Epithelial cell of proximal tubule (primary cell): ENCODE results near the gene THEMIS2. TPM values are rescaled to one million over a fixed set of nuclear protein-coding genes. Genes with fewer than 3 reads are reported as not detected.

Experiments
- DNase-seq: peaks from one replicate; pipeline ENCODE4 v3.0.0-alpha.2; 2011; ENCODE audit warnings: low read depth
- H3K4me3 ChIP-seq: 2 replicates; pipeline ENCODE4 v1.5.1; 2011; ENCODE audit warnings: low read depth, mild to moderate bottlenecking, low read length
- CTCF ChIP-seq: conservative IDR thresholded peaks from 2 replicates; pipeline ENCODE4 v1.5.1; 2012; ENCODE audit warnings: low read depth, mild to moderate bottlenecking, low read length
- total RNA-seq: library from RNA; depleted of rRNA; stranded (reverse); fragments of >200 nt; gene quantifications from 2 replicates; pipeline ENCODE4 v1.2.3, GENCODE V29; 2015

The THEMIS2 gene
- total RNA-seq, 1 donor from 2014 or later, result 24.2 TPM

- peak overlapping the region; percentile 20 for H3K4me3 ChIP-seq
- DNase-seq, result peak; percentile 25
- peak; percentile 99 for TF ChIP-seq CTCF
These were observed 14.0 kb upstream of the THEMIS2 start for GRCh38 chr1:27858072-27858948.

GRCh38 chr1:27858949-27859576 lies 13.3 kb upstream of the THEMIS2 start:
- no peak for TF ChIP-seq CTCF
- H3K4me3 ChIP-seq, result no peak overlapping the region
- DNase-seq, result no peak

- H3K4me3 ChIP-seq, result no peak overlapping the region
- TF ChIP-seq CTCF, result no peak
- no peak for DNase-seq
These were observed 10.9 kb upstream of the THEMIS2 start for GRCh38 chr1:27861436-27861835.

GRCh38 chr1:27862004-27862403 lies 10.3 kb upstream of the THEMIS2 start:
- no peak for DNase-seq
- H3K4me3 ChIP-seq, result no peak overlapping the region
- TF ChIP-seq CTCF, result no peak

GRCh38 chr1:27862671-27863537 lies 9.4 kb upstream of the THEMIS2 start:
- DNase-seq, result peak; percentile 98
- no peak for TF ChIP-seq CTCF

GRCh38 chr1:27863538-27863915 lies 8.8 kb upstream of the THEMIS2 start:
- no peak for DNase-seq
- no peak overlapping the region for H3K4me3 ChIP-seq
- TF ChIP-seq CTCF, result no peak

More at GRCh38 chr1:27862671-27863537, 9.4 kb upstream of the THEMIS2 start:
- no peak overlapping the region for H3K4me3 ChIP-seq
